ENCODE measurements around the gene PDE10A. TPM values are rescaled to one million over a fixed set of nuclear protein-coding genes. Genes with fewer than 3 reads are reported as not detected.

The PDE10A gene
- total RNA-seq, 4 donors from 2014 or later, result 2.9 to 8.8 (median 3.9) TPM

DNA sequence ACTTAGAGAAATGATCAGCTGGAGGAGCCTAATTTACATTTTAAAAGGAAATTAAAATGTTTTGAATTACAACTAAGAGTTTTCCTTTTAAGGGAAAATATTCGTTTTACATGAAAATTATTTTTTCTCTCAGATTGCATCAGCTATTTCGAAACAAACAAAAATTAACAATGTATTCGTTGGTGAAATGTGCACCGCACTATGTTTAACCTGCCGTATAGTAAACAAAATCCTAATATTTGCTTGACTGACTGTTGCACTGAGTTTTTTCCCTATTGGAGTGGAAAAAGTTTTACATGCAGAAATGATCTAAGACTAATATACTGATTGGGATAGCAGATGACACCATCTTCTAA is 5.7 kb downstream of the PDE10A start:
- WGBS, result 88% methylated on average over 5 of the region's 5 CpGs
- intact Hi-C loops (cut with DNase I), result no loop called here

DNA sequence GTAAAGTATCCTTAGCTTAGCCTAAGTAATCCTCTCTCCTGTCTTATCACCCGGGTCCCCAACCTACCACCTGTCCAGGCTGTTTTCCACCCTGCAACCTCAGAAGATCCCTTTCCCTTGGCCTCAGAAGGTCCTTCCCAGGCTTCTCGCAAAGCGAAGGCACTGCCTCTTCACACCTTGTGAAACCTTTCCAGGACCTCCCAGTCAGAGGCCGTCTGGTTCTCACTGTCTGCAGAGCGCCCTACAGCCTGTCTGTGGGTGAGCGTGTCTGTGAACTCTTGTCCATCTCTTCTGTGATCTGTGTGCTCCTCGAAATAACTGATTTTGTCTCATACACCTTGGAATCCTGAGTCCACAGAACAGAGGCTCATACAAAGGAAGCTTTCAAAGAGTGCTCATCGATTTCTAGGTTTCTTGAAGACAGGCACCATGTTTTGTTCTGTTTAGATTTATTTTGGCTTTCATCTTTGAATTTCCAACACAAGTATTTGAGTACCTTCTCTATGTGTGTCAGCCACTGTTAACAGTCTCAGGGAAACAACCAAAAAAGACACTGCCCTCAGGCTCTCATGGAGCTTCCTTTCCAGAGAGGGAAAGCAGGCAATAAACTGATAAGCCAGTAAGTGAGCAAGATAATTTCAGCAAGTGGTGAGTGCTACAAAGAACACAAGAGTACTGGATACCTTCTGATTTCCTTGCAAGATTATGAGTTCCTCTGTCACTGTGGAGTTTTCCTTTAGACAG is 6.3 kb downstream of the PDE10A start:
- Histone ChIP-seq H3K9me3 (no peaks in the 10 kb centered on the region), H3K4me1 (peaks cover 14 to 21% (median 20%) of the 10 kb centered on the region in 4 donors), H3K4me3 (no peak overlapping the region), H3K27me3 (peaks cover 0 to 32% (median 16%) of the 10 kb centered on the region in 4 donors), H3K27ac (replicated peaks in 1 of 4) (no peak overlapping the region), H3K36me3 (no peaks in the 10 kb centered on the region)
- peak; percentile 68 for DNase-seq (ENCODE audit: extremely low spot score)
- TF ChIP-seq POLR2AphosphoS5 (IDR thresholded peaks at IDR 0.05), result no peak
- no peak for TF ChIP-seq POLR2A (IDR thresholded peaks at IDR 0.05; ENCODE audit: low read depth)
- no peak for TF ChIP-seq EP300 (IDR thresholded peaks at IDR 0.05)
- TF ChIP-seq, protein P1, sequence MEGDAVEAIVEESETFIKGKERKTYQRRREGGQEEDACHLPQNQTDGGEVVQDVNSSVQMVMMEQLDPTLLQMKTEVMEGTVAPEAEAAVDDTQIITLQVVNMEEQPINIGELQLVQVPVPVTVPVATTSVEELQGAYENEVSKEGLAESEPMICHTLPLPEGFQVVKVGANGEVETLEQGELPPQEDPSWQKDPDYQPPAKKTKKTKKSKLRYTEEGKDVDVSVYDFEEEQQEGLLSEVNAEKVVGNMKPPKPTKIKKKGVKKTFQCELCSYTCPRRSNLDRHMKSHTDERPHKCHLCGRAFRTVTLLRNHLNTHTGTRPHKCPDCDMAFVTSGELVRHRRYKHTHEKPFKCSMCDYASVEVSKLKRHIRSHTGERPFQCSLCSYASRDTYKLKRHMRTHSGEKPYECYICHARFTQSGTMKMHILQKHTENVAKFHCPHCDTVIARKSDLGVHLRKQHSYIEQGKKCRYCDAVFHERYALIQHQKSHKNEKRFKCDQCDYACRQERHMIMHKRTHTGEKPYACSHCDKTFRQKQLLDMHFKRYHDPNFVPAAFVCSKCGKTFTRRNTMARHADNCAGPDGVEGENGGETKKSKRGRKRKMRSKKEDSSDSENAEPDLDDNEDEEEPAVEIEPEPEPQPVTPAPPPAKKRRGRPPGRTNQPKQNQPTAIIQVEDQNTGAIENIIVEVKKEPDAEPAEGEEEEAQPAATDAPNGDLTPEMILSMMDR (IDR thresholded peaks at IDR 0.05), result no peak
- intact Hi-C loops (cut with DNase I), result no loop called here
- WGBS, result 94% methylated on average over 8 of the region's 8 CpGs

More for the DNA sequence above, 5.7 kb downstream of the PDE10A start:
- DNase-seq (ENCODE audit: extremely low spot score), result no peak
- Histone ChIP-seq H3K27ac (replicated peaks in 1 of 4) (no peak overlapping the region), H3K4me3 (no peak overlapping the region), H3K36me3 (no peaks in the 10 kb centered on the region), H3K4me1 (peaks cover 14 to 26% (median 23%) of the 10 kb centered on the region in 4 donors), H3K9me3 (no peaks in the 10 kb centered on the region), H3K27me3 (peaks cover 0 to 38% (median 17%) of the 10 kb centered on the region in 4 donors)
- TF ChIP-seq, protein P1 (IDR thresholded peaks at IDR 0.05), result no peak
- TF ChIP-seq EP300 (IDR thresholded peaks at IDR 0.05), result no peak
- TF ChIP-seq POLR2A (IDR thresholded peaks at IDR 0.05; ENCODE audit: low read depth), result no peak
- no peak for TF ChIP-seq POLR2AphosphoS5 (IDR thresholded peaks at IDR 0.05)

DNA sequence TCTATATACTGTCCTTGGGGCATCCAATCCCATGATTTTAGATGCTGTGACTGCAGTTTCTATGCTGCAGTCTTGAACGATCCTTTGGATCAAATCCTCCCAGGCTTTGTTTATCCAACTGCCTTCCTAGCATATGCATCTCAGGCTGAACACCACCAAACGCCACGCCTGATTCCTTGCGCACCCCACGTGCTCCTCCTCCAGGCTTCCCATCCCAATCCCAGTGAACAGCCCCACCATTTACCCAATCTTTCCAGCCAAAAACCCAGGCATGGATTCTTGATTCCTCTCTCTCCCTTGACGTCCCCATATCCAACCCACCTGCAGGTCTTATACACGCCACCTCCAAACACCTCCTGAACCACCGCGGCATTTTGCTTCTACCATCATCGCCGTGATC is 7.8 kb downstream of the PDE10A start:
- peaks cover 4 to 8% (median 5%) of the 10 kb centered on the region in 4 donors for H3K4me1 ChIP-seq
- peaks cover 0 to 16% (median 5%) of the 10 kb centered on the region in 4 donors for H3K27me3 ChIP-seq
- H3K36me3 ChIP-seq, result no peaks in the 10 kb centered on the region
- no peaks in the 10 kb centered on the region for H3K9me3 ChIP-seq
- TF ChIP-seq EP300 (IDR thresholded peaks at IDR 0.05) (no peak), POLR2AphosphoS5 (IDR thresholded peaks at IDR 0.05) (no peak), POLR2A (IDR thresholded peaks at IDR 0.05; ENCODE audit: low read depth) (no peak)
- TF ChIP-seq, protein P1 (IDR thresholded peaks at IDR 0.05), result no peak
- H3K27ac ChIP-seq (replicated peaks in 1 of 4), result no peak overlapping the region
- no peak overlapping the region for H3K4me3 ChIP-seq
- no peak for DNase-seq (ENCODE audit: extremely low spot score)
- WGBS, result 96% methylated on average over 11 of the region's 11 CpGs
- intact Hi-C loops (cut with DNase I), result no loop called here

DNA sequence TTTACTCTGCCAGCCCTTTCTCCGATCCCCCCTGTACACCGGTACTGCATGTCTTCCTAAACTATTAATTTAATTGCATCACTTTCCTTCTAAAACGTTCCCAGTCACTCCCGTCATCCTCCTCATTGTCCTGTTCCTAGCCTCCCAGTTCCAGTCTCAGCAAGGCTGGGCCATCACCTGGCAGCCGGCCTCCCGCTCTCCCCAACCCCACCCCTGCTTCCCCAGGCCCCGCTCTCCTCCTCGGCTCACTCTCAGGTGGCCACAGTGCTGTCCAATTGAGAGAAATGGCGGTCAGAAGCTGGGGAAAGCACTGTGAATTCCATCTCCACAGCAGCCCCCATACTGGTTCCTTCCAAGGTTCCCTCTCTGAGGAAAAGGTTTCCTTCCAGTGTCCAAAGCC is 8.9 kb downstream of the PDE10A start:
- TF ChIP-seq EP300 (IDR thresholded peaks at IDR 0.05) (no peak), POLR2AphosphoS5 (IDR thresholded peaks at IDR 0.05) (no peak), POLR2A (IDR thresholded peaks at IDR 0.05; ENCODE audit: low read depth) (no peak)
- TF ChIP-seq, protein P1 (IDR thresholded peaks at IDR 0.05), result no peak
- Histone ChIP-seq H3K4me3 (no peak overlapping the region), H3K4me1 (peaks cover 0 to 7% (median 3%) of the 10 kb centered on the region in 4 donors), H3K27ac (replicated peaks in 1 of 4) (no peak overlapping the region), H3K9me3 (no peaks in the 10 kb centered on the region), H3K36me3 (no peaks in the 10 kb centered on the region), H3K27me3 (peaks cover 0 to 7% (median 0%) of the 10 kb centered on the region in 4 donors)
- intact Hi-C loops (cut with DNase I), result no loop called here
- WGBS, result 95% methylated on average over 9 of the region's 9 CpGs
- peak; percentile 88 for DNase-seq (ENCODE audit: extremely low spot score)

Data from esophagus muscularis mucosa (tissue), 4 donors.